LNCaP clone FGC (cell line): ENCODE data around the gene NUS1.
A peak's percentile ranks its signal among the peaks of the same experiment; 100 is the strongest.
"Not testable (repeated sequence)": the region's sequence is repeated elsewhere in the genome, so short reads cannot be mapped to it uniquely, and the experiment has no call there.

ENCODE experiments used
- DNase-seq: peaks from one replicate; pipeline ENCODE4 v3.0.0-alpha.2; 2011; ENCODE audit warnings: low read depth
- H3K4me3 ChIP-seq: 2 replicates; pipeline ENCODE4 v1.5.1; 2011; ENCODE audit warnings: mild to moderate bottlenecking, low read depth, low read length, control low read depth
- CTCF ChIP-seq: IDR thresholded peaks from 2 replicates; pipeline ENCODE4 v1.5.1; 2012; ENCODE audit warnings: mild to moderate bottlenecking; ENCODE audit not compliant: control insufficient read depth, insufficient read depth; ENCODE audit errors: extremely low read depth

NUS1 gene

GRCh38 chr6:117681162-117681741 lies 6.0 kb downstream of the NUS1 start:
- H3K4me3 ChIP-seq, result no peak overlapping the region
- no peak for TF ChIP-seq CTCF
- no peak for DNase-seq

GRCh38 chr6:117684749-117685148 lies 9.5 kb downstream of the NUS1 start:
- no peak for TF ChIP-seq CTCF
- no peak for DNase-seq
- no peak overlapping the region for H3K4me3 ChIP-seq

- H3K4me3 ChIP-seq, result no peak overlapping the region
- TF ChIP-seq CTCF, result no peak
- no peak for DNase-seq
Measured at GRCh38 chr6:117685359-117685758, 10.1 kb downstream of the NUS1 start.

- no peak for DNase-seq
- TF ChIP-seq CTCF, result no peak
- no peak overlapping the region for H3K4me3 ChIP-seq
Measured at GRCh38 chr6:117687021-117687648, 11.9 kb downstream of the NUS1 start.

- DNase-seq, H3K4me3 ChIP-seq: not testable (repeated sequence)
Measured at GRCh38 chr6:117689584-117689983, 14.3 kb downstream of the NUS1 start.

GRCh38 chr6:117706504-117706903 lies 31.2 kb downstream of the NUS1 start:
- no peak for DNase-seq

GRCh38 chr6:117706936-117707509 lies 31.8 kb downstream of the NUS1 start:
- H3K4me3 ChIP-seq, DNase-seq: not testable (repeated sequence)

More at GRCh38 chr6:117706504-117706903, 31.2 kb downstream of the NUS1 start:
- H3K4me3 ChIP-seq, result no peak overlapping the region
- TF ChIP-seq CTCF, result no peak

GRCh38 chr6:117711369-117711768 lies 36.1 kb downstream of the NUS1 start:
- TF ChIP-seq CTCF, result peak; percentile 5; the same call in 1 of the 2 replicates
- H3K4me3 ChIP-seq, result no peak overlapping the region
- no peak for DNase-seq
